GM21526 (cell line): ENCODE results near the gene TSPAN15.

Source experiments
- ATAC-seq: cut with Tn5 transposase; IDR thresholded peaks from one replicate; pipeline ENCODE4 v1.9.1; 2021; ENCODE audit warnings: moderate library complexity; ENCODE audit not compliant: unreplicated experiment, low FRiP score

Gene TSPAN15

GRCh38 chr10:69464401-69464800 lies 13.1 kb downstream of the TSPAN15 start:
- ATAC-seq = no peak

- ATAC-seq = no peak
Measured at GRCh38 chr10:69464801-69465401, 13.6 kb downstream of the TSPAN15 start.

GRCh38 chr10:69465457-69466157 lies 14.3 kb downstream of the TSPAN15 start:
- ATAC-seq = no peak

DNA sequence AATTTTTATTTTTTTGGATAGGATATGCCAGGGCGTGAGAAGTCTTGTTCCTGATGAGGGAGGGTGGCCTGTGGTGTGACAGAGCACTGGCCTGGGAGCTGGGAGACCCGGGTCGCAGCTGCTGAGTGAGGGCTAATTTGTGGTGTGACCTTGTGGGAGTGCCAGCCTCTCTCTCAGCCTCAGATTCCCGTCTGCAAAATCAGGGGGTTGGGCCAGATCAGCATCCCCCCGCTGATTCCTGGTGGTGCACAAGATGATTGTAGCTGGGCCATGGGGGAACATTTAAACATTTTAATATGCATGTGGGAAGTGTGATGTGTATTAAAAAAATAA lies 14.9 kb downstream of the TSPAN15 start:
- ATAC-seq = no peak

DNA sequence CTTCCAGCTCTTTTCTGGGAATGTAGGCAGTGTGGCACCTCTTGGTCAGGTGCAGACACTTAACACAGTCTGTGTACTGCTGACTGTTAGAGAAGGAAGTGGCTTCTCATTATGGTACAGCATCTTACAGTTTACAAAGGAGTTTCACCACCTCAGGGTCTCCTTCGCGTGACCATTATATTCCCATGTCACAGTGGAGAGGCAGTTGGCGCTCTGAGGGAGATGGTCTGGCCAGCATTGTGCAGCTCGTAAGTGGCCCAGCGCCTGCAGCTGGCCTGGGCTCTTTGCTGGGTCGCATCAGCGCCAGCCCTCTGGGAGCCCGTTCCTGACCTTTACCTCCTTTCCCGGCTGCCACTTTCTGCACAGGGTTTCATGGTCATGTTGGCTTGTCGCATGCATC lies 15.4 kb downstream of the TSPAN15 start:
- no peak for ATAC-seq

- ATAC-seq = no peak
Measured at GRCh38 chr10:69467928-69468750, 16.9 kb downstream of the TSPAN15 start.

DNA sequence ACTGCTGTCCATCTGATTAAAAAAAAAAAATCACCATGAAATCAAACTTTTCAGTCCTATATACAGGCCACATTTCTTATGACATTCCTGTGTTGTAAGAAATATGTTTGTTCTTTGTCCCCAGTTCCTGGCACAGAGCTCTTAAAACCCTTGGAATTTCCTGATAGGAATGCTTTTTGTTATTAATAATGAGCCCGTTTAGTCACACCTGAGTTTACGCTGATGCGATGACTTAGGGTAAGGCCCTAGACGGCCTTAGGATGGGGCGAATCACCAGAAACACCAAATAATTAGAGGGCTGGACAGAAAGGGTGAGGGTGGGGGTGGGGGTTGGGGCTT lies 17.5 kb downstream of the TSPAN15 start:
- ATAC-seq = no peak

DNA sequence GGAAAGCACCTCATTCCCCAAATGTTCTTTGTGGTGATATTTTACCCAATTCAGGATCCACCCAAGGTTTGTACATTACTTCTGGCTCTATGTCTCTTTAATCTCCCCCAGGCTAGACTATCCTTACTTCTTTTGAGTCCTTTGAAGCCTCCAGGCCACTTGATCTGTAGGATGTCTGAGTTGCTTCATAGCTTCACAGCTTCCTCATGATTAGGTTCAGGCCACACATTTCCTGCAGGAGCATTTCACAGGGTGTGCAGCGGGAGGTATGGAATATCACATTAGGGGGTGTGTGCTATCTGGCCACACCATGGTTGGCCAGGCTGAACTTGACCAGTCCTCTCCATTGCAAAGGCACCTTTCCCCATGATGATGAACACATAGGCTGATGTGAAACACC lies 18.7 kb downstream of the TSPAN15 start:
- ATAC-seq = no peak

DNA sequence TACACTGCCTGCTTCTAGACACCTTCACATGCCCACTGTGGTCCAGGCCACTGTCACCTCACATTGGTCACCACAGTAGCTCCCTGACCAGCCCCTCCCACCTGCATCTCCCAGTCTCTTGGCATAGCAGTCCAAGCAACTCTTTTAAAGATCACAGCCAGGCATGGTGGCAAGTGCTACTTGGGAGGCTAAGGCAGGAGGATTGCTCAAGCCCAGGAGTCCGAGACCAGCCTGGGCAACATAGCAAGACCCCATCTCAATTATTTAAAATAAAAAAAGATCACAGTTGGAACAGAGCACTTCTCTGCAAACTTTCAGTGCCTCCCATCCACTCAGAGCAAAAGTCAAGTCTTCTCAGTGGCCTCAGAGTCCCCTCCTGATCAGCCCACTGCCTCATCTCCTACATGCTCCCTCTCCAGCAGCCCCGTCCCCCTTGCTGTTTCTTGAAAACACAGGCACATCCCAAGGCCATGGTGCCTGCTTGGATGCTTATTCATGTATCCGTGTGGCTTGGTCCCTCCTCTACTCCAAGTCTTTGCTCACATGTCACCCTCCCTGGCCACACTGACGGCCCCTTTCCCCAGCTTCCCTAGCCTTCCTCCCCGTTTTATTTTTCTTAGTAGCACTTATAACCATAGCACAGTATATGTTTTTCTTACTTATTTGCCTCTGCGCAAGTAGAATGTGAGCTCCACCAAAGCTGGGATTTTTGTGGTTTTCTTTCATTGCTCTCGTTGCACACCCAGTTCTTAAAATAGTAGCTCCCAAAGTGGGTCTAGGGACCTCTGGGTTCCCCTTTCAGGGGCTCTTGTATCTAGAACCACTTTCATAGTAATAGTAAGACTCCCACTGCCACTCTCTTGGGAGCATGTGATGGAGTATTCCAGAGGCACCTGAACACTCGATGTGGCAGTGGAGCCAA lies 19.5 kb downstream of the TSPAN15 start:
- ATAC-seq = no peak

GRCh38 chr10:69472142-69472541 lies 20.9 kb downstream of the TSPAN15 start:
- ATAC-seq = no peak

GRCh38 chr10:69472544-69472943 lies 21.3 kb downstream of the TSPAN15 start:
- ATAC-seq = no peak

DNA sequence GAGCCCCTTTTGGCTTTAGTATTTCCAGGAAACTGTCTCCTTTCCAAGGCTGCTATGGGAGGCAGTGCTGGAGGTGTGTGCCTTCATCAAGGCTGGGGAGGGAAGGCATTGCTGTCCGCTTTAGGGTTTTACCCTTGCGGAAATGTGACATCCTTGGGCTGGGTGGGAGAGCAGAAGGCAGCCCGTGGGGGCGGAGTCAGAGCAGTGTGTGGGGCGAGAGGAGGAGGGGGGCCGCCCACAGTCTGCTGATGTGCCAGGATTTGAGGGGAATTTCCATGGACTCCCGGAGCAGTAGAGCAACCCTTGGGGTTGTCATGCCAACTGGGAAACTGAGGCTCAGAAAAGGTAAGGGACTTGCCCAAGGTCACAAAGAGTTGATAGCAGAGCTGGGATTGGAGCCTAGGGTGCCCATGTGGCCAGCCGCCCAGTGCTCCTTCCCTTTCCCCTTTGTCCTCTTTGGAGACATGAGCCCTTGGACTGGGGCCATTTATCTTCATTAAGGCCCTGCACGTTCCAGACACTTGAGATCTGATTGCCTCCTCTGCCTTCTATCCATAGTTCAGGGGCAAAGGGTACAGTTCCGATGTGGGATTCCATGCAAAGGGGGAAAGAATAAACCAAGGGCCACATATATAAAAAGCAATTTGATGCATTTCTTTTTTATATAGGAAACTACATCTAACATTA lies 22.2 kb downstream of the TSPAN15 start:
- ATAC-seq = no peak

- no peak for ATAC-seq
Measured at GRCh38 chr10:69474742-69475432, 23.6 kb downstream of the TSPAN15 start.

- no peak for ATAC-seq
Measured at GRCh38 chr10:69475433-69475830, 24.2 kb downstream of the TSPAN15 start.

DNA sequence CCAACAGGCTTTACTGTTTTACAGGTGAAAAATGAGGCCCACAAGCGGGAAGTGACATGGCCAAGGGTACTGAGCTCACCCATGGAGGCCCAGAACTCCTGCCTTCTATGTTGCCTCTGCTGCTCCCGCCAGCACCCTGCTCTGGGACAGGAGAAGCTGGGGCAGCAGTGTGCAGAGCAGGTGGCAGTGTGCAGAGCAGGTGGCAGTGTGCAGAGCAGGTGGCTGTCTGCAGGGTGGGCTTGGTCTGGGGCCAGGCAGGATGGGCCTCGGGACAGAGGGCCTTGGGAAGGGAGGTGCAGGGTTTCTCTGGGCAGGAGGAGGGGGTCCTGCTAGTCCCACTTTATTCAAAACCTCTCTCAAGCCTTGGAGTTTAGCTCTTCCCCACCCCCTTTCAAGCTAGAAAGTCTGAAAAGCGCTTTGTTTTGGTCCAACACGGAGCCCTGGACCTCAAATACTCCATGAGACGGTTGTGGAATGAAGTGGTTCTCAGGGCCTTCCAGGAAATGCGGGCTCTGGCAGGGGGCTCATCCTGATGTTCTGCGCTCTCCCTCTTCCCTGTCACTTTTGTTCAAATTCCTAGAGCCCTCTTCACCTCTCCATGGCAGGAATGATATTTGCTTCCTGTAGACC lies 26.8 kb downstream of the TSPAN15 start:
- ATAC-seq = no peak

GRCh38 chr10:69479240-69480067 lies 28.2 kb downstream of the TSPAN15 start:
- no peak for ATAC-seq

DNA sequence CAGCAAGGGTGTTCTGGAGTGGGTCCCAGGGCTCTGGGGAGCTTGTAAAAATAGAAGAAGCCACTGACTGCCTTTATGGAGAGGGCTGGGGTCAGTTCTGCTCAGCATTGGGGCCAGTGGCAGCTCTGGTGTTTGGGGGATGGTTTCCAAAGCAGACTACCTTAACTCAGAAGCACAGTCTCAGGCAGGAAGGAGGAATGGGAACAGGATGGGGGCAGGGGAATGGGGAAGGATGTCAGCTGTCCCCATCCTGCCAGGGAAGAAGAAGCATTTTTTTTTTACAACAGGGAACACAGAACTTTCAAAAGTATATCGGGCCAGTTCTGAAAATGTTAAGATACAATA lies 28.8 kb downstream of the TSPAN15 start:
- no peak for ATAC-seq

DNA sequence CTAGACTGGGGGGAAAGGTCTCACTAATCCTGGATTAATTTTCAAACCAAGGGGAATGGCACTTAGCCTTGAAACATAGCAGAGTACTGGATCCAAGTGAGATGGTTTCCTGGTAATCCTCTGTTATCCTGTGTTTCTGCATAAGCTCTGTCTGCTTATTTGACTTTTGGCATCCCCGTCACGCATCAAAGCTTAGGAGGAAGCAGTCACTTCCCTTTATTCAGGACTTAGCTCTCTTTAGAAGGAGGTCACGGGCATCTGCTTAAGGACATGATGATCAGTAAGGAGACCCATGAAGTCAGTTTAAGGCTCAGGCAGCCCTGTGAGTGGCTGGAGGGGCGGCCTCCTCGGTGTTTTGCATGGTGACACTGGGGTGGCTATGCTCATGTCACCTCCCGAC lies 30.0 kb downstream of the TSPAN15 start:
- ATAC-seq = no peak
